ENCODE results near the gene SLC22A12.
"Not testable (repeated sequence)": the region's sequence is repeated elsewhere in the genome, so short reads cannot be mapped to it uniquely, and the experiment has no call there.

Gene SLC22A12

DNA sequence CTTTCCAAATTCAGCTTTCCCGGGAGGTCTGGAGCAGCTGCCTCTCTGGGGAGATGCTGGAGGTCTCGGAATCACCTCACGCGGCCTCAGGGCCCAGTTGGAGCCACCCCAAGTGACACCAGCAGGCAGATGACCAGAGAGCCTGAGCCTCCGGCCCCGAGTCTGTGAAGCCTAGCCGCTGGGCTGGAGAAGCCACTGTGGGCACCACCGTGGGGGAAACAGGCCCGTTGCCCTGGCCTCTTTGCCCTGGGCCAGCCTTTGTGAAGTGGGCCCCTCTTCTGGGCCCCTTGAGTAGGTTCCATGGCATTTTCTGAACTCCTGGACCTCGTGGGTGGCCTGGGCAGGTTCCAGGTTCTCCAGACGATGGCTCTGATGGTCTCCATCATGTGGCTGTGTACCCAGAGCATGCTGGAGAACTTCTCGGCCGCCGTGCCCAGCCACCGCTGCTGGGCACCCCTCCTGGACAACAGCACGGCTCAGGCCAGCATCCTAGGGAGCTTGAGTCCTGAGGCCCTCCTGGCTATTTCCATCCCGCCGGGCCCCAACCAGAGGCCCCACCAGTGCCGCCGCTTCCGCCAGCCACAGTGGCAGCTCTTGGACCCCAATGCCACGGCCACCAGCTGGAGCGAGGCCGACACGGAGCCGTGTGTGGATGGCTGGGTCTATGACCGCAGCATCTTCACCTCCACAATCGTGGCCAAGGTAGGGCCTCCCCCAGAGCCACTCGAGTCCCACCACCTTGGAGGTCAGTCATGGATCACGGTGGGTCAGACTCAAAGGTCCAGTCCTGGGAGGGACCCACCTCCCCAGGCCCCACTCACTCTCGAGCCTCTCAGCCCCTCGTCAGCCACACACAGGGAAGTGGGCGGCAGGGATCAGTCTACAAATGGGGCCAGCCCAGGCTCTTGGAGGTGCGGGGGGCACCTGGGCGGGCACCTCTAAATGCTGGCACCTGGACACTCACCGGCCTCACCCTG lies 525 bp downstream of the SLC22A12 start:
- DNase-seq: no peak

DNA sequence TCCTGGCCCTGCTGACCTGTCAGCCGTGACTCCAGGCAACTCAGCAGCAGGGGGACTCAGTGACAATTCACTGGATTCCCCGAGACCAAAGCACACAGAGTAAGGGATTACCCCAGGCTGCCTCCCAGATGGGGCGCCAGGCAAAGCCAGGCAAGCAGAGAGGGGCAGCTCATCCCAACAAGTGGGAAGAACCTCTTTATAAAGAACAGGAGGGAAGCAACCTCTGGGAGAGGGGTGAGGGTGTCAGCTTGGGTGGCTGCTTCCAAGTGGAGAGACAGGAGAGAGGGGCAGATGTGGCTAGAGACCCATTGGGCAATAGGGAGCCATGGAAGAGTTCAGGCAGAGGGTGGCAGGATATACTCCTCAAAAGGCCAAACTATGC lies 1.2 kb downstream of the SLC22A12 start:
- DNase-seq: no peak

DNA sequence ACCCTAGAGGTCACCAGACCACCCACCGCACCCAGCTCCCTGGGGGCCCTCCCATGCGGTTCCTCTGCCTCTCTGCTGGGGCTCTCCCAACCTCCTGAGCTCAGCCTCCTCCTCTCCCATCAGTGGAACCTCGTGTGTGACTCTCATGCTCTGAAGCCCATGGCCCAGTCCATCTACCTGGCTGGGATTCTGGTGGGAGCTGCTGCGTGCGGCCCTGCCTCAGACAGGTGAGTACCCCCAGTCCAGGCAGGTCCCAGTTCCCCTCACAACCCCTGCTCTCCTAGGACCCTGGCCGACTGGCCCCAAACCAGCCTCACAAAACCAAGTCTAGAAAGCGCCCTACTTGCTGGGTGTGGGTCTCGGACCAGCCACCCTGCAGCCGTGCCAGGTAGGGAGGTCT lies 1.6 kb downstream of the SLC22A12 start:
- DNase-seq: no peak

DNA sequence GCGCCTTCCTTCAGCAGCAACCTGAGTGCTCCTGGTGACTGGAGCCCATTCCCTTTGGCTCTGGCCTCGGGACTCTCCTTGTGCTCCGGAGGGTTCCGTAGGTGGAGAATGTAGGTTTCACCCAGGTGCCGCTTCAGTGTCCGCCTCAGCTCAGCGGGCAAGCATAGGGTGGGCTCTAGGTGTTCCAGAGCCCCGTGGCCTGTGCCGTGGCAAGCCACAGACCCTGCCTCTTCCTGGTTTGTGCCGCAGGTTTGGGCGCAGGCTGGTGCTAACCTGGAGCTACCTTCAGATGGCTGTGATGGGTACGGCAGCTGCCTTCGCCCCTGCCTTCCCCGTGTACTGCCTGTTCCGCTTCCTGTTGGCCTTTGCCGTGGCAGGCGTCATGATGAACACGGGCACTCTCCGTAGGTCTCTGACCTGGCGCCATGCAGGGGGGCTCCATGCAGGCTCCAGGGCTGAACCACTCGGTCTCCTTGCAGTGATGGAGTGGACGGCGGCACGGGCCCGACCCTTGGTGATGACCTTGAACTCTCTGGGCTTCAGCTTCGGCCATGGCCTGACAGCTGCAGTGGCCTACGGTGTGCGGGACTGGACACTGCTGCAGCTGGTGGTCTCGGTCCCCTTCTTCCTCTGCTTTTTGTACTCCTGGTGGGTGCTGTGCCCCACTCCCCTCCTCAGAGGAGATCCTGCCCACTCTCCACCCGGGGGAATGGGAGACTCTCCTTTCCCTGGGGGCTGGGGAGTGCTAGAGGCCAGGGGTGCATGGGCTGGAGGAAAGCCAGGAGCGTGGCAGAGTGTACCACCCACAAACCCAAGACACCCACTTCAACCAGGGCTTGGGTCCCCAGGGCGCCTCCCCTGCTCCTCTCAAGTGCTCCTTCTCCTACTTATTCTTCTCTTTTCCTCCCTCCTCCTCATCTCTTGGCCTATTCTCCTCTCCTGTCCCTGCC lies 2.4 kb downstream of the SLC22A12 start:
- DNase-seq: no peak

DNA sequence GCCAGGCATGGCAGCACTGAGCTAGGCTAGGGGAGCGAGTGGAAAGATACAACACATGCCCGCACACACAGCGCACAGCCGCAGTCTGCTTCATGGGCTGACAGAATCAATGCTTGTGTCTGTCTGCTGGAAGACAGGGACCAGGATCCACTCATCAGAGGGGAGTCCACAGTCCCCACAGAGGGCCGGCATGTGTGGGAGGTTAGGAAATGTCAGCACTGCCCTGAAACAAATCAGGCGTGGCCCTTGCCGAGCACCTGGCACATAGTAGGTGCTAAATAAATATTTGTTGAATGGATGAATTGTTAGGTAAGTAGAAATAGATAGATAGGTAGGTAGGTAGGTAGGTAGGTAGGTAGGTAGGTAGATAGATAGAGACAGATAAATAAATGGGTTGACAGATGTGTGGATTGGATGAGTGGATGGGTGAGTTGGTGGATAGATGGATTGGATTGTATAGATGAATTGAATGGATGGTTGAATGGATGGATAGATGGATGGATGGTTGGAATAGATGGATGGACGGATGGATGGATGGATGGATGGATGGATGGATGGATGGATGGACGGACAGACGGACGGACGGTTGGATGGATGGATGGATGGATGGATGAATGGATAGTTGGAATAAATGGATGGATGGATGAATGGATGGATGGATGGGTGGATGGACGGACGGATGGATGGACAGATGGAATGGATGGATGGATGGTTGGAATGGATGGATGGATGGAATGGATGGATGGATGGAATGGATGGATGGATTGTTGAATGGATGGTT lies 3.3 kb downstream of the SLC22A12 start:
- DNase-seq: no peak

DNA sequence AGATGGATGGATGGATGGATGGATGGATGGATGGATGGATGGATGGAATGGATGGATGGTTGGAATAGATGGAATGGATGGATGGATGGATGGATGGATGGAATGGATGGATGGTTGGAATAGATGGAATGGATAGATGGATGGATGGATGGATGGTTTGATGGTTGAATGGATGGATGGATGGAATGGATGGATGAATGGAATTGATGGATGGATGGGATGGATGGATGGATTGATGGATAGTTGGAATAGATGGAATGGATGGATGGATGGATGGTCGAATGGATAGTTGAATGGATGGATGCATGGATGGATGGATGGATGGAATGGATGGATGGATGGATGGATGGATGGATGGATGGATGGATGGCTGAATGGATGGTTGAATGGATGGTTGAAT lies 4.9 kb downstream of the SLC22A12 start:
- DNase-seq: not testable (repeated sequence)

DNA sequence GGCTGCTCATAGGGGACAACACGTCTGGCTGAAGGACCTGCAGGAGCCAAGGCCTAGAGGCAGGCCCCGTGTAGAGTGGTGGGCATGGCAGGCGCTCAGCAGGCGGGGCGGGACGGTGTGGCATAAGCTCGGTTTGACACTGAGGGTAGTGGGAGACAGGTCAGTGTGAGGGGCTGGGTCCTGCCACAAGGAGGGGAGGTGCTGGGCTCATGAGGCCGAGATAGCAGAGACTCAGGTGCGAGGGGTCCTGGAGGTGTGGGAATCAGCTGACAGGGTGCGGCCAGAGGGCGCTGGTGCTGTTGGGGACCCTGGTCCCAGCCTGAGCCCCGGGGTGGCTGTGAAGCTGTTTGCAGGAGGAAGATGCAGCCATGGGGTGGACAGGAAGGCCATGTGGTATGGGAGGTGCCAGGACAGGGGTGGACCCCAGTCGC lies 6.7 kb downstream of the SLC22A12 start:
- DNase-seq: no peak

DNA sequence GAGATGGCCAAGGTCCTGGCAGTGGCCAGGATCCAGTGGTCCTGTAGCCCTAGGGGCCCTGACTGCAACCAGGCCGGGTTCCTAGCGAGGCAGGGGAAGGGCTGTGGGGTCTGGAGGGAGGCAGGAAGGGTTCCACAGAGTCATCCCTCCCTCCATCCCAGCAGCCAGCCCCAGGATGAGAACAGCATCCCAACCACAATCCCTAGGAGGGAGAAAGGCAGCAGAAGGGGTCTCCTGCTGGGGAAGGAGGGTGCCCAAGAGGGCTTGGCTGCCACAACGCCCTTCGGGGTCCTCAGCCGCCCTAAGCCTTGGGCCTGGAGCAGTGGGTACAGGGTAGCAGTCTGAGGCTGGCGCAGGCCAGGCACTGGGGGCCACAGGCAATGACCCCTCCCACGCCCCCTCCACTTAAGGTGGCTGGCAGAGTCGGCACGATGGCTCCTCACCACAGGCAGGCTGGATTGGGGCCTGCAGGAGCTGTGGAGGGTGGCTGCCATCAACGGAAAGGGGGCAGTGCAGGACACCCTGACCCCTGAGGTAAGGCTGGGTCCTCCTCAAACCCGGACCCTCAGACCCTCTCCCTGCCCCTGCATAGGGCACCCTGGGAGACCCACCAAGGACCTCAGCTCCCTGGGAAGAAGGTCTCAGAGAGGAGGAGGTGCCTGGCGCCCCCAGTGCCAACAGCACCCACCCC lies 7.2 kb downstream of the SLC22A12 start:
- no peak for DNase-seq

GRCh38 chr11:64598797-64599697 lies 8.0 kb downstream of the SLC22A12 start:
- no peak for DNase-seq

GRCh38 chr11:64599698-64600211 lies 8.7 kb downstream of the SLC22A12 start:
- DNase-seq: no peak

- DNase-seq: no peak
Observed at GRCh38 chr11:64600281-64600992, 9.4 kb downstream of the SLC22A12 start.

DNA sequence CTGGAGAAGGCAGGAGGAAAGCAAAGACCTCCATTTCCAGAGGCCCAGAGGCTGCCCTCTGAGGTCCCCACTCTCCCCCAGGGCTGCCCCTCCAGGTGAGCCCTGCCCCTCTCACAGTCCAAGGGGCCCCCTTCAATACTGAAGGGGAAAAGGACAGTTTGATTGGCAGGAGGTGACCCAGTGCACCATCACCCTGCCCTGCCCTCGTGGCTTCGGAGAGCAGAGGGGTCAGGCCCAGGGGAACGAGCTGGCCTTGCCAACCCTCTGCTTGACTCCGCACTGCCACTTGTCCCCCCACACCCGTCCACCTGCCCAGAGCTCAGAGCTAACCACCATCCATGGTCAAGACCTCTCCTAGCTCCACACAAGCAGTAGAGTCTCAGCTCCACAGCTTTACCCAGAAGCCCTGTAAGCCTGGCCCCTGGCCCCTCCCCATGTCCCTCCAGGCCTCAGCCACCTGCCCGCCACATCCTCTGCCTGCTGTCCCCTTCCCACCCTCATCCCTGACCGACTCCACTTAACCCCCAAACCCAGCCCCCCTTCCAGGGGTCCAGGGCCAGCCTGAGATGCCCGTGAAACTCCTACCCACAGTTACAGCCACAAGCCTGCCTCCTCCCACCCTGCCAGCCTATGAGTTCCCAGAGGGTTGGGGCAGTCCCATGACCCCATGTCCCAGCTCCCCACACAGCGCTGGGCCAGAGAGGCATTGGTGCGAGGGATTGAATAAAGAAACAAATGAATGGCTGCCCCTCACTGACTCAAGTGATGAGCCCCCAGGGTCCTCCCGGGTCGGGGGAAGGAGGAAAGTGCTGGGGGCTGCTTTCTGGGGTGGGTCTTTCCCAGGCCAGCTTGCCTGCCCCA lies 10.8 kb downstream of the SLC22A12 start:
- no peak for DNase-seq

DNA sequence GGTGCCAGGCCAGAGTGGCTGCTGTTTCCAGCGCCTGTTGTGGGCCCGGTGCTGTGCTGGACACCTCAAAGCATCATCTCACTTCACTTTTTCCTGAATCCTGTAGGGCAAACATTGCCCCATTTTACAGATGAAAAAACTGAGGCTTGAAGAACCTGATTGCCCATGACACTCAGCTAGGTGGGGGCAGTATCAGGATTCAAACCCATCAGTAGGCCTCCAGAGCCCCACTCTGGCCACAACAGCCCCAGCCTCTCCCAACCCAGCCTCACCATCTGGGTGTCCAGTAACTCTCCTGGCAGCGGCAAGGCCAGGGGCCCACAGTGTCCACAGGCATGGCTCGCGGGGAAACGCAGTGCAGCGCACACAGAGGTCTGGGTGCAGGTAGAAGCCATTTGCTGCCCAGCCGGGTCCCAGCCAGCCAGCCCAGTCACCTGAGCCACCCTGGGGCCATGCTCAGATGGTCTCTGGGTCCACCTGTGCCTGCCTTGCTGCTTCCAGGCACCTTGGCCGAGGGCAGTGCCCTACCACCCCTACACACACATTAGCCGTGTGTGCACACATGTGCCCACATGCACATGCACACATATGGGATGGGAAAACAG lies 11.5 kb downstream of the SLC22A12 start:
- DNase-seq: no peak

DNA sequence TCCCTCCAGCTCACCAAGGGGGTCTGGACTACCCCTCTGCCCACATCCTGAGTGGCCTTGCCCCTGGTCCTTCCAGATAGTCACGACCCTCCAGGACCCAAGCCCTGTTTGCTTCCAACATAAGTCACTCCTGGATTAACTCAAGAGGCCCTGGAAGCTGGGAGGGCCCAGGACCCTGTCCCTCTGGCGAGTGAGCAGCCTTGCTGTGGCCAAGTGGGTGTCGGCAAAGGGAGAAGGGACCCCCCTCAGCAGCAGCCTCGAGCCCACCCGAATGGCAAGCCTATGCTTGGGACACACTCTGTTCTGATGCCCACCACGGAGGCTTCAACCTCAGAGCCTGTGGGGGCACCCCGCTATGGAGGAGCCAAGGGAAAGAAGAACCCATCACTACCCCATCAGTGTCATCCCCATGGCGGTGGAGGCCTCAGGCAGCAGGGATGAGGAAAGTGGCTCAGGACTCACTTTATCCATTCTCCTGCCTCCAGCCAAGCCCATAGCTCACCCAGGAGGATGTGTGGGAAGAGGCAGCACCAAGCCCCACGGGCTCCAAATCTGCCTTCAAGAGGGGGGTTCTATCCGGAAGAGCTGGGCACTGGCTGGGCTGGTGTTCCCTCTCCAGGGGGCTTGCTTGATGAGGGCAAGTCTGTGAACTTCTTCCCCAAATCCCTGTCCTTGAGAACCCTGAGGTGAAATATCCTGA lies 12.5 kb downstream of the SLC22A12 start:
- no peak for DNase-seq

- DNase-seq: no peak
Observed at GRCh38 chr11:64604458-64605243, 13.6 kb downstream of the SLC22A12 start.

- no peak for DNase-seq
Observed at GRCh38 chr11:64605244-64605560, 14.2 kb downstream of the SLC22A12 start.

All from activated CD8-positive, alpha-beta memory T cell treated with anti-CD3 and anti-CD28 coated beads, Interleukin-2, amount 50 U/mL, for 4 hours (primary cell).